Neural cell (in vitro differentiated cells): ENCODE results near the gene SUCLG1.

ENCODE experiments used
- EP300 ChIP-seq: fragments of 450-650 bp; conservative IDR thresholded peaks from 2 replicates; pipeline ENCODE4 v1.6.1; 2014; ENCODE audit warnings: antibody characterized with exemption, mild to moderate bottlenecking, moderate library complexity; ENCODE audit not compliant: poor library complexity, severe bottlenecking
- EZH2 ChIP-seq: fragments of 200-600, 300-800 bp; shearing (Covaris generic), sonication (generic); IDR thresholded peaks from 2 replicates; pipeline ENCODE4 v1.6.1; 2014; ENCODE audit warnings: antibody characterized with exemption, low read length, borderline replicate concordance, mild to moderate bottlenecking; ENCODE audit not compliant: insufficient read depth, poor library complexity, severe bottlenecking
- MXI1 ChIP-seq: fragments of 450-650 bp; conservative IDR thresholded peaks from 2 replicates; pipeline ENCODE4 v1.6.1; 2014; ENCODE audit warnings: antibody characterized with exemption, mild to moderate bottlenecking; ENCODE audit not compliant: poor library complexity, severe bottlenecking
- POLR2AphosphoS5 ChIP-seq: IDR thresholded peaks from 2 replicates; pipeline ENCODE4 v1.6.1; 2012
- RAD21 ChIP-seq: fragments of 450-650 bp; conservative IDR thresholded peaks from 2 replicates; pipeline ENCODE4 v1.6.1; 2014; ENCODE audit warnings: antibody characterized with exemption, mild to moderate bottlenecking, moderate library complexity
- TAF1 ChIP-seq: IDR thresholded peaks from 2 replicates; pipeline ENCODE4 v1.6.1; 2012; ENCODE audit warnings: low read depth
- TF ChIP-seq, protein P1 (sequence below): IDR thresholded peaks from 2 replicates; pipeline ENCODE4 v1.6.1; 2012; ENCODE audit warnings: borderline replicate concordance
- TF ChIP-seq, protein P2 (sequence below): fragments of 450-650 bp; IDR thresholded peaks from 2 replicates; pipeline ENCODE4 v1.5.1; 2014; ENCODE audit warnings: antibody characterized with exemption, mild to moderate bottlenecking, moderate library complexity; ENCODE audit not compliant: poor library complexity, severe bottlenecking

- TF ChIP-seq EZH2, result no peak
- TF ChIP-seq, protein P1, sequence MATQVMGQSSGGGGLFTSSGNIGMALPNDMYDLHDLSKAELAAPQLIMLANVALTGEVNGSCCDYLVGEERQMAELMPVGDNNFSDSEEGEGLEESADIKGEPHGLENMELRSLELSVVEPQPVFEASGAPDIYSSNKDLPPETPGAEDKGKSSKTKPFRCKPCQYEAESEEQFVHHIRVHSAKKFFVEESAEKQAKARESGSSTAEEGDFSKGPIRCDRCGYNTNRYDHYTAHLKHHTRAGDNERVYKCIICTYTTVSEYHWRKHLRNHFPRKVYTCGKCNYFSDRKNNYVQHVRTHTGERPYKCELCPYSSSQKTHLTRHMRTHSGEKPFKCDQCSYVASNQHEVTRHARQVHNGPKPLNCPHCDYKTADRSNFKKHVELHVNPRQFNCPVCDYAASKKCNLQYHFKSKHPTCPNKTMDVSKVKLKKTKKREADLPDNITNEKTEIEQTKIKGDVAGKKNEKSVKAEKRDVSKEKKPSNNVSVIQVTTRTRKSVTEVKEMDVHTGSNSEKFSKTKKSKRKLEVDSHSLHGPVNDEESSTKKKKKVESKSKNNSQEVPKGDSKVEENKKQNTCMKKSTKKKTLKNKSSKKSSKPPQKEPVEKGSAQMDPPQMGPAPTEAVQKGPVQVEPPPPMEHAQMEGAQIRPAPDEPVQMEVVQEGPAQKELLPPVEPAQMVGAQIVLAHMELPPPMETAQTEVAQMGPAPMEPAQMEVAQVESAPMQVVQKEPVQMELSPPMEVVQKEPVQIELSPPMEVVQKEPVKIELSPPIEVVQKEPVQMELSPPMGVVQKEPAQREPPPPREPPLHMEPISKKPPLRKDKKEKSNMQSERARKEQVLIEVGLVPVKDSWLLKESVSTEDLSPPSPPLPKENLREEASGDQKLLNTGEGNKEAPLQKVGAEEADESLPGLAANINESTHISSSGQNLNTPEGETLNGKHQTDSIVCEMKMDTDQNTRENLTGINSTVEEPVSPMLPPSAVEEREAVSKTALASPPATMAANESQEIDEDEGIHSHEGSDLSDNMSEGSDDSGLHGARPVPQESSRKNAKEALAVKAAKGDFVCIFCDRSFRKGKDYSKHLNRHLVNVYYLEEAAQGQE, result peak; percentile 71
- TF ChIP-seq, protein P2, sequence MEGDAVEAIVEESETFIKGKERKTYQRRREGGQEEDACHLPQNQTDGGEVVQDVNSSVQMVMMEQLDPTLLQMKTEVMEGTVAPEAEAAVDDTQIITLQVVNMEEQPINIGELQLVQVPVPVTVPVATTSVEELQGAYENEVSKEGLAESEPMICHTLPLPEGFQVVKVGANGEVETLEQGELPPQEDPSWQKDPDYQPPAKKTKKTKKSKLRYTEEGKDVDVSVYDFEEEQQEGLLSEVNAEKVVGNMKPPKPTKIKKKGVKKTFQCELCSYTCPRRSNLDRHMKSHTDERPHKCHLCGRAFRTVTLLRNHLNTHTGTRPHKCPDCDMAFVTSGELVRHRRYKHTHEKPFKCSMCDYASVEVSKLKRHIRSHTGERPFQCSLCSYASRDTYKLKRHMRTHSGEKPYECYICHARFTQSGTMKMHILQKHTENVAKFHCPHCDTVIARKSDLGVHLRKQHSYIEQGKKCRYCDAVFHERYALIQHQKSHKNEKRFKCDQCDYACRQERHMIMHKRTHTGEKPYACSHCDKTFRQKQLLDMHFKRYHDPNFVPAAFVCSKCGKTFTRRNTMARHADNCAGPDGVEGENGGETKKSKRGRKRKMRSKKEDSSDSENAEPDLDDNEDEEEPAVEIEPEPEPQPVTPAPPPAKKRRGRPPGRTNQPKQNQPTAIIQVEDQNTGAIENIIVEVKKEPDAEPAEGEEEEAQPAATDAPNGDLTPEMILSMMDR, result peak; percentile 26
- peak; percentile 91 for TF ChIP-seq POLR2AphosphoS5
- TF ChIP-seq MXI1, result peak; percentile 84
- peak; percentile 47 for TF ChIP-seq TAF1
- TF ChIP-seq EP300, result peak; percentile 52
- TF ChIP-seq RAD21, result no peak
Measured at GRCh38 chr2:84459018-84459943, at the start of gene SUCLG1.
